Colon (tissue), 2 donors: ENCODE results near the gene IFNK.
"Not testable (repeated sequence)": the region's sequence is repeated elsewhere in the genome, so short reads cannot be mapped to it uniquely, and the experiment has no call there.

Experiments
- FAIRE-seq: peaks from 2 replicates; lab custom pipeline; 2012; peaks lifted over from hg19 to GRCh38; lab: Jason Lieb, UNC
- donor health status: control.
- donor health status: control.

Gene IFNK, protein sequence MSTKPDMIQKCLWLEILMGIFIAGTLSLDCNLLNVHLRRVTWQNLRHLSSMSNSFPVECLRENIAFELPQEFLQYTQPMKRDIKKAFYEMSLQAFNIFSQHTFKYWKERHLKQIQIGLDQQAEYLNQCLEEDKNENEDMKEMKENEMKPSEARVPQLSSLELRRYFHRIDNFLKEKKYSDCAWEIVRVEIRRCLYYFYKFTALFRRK

DNA sequence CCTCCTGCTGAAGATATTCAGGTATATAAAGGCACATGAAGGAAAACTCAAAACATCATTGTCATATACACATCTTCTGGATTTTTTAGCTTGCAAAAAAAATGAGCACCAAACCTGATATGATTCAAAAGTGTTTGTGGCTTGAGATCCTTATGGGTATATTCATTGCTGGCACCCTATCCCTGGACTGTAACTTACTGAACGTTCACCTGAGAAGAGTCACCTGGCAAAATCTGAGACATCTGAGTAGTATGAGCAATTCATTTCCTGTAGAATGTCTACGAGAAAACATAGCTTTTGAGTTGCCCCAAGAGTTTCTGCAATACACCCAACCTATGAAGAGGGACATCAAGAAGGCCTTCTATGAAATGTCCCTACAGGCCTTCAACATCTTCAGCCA, at the start of gene IFNK:
Gene IFNK, plus strand, starts transcription at position 55 of the 400 bp plus-strand sequence. Its CDS starts 47 bp downstream, at position 102.
- no peak for FAIRE-seq

DNA sequence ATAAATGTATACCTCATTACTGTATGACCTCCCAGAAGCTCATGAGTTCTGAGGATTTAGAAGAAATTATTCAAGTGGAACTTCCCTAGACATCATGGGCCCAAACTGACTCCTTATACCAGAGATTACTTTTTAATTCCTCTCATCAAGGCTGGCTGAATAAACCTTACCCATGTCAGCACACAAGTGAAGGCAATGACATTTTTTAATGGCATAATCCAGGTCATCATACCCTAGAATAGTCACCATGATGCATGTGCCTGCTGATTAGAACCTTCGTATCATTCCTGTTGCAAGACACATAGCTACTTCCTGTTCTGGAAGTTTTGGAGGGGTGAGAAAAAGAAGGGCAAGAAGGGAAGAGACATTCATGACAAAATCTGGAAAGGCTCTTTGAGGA, 49.8 kb upstream of the IFNK start:
- FAIRE-seq = no peak

DNA sequence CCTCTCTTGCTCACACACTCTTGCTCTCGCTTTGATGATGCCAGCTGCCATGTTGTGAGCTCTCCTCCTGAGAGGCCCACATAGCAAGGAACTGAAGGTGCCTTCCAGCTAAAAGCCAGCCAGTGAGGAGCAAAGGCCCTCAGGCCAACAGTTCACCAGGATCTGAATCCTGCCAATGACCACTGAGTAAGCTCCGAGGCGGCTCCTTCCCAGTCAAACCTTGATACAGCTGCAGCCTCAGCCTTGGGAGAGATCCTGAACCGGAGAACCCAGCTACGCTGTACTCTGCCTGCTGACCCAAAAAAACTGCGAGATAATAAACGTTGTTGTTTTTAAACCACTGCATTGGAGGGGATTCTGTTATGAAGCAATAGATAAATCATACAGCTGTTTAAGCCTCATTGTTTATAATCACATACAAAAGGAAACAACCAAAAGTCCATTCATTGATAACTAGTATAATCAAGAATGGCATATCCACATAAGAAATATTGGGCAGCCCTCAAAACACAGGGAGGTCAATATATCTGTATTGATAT, 49.0 kb upstream of the IFNK start:
- no peak for FAIRE-seq

DNA sequence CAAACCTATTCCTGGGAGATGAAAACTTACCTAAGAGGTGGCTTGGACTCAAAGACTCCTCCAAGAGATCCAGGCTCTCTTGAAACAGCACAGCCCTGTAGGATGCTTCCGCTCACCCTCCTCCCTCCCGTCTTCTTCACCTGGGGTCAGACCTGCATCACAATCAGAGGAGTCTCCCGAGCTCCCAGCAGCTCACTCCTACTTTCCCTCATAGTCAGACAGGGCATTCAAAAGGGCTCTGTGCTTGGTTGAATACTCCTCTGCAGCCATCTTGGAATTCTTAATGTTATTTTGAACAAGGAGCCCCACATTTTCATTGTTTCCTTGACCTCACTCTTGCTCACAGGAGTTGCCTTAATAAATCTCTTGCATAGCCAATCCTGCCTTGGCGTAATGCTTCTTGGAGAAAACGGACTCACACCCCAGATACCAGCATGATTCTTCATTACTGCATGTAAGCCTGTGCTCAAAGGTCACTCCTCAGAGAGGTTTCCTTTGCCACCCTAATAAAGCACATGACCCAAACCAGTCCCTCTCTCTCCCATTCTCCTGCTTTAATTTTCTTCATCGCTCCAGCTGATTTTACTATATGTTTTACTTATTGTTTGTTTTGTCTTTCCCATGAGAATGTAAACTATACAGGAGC, 47.1 kb upstream of the IFNK start:
- no peak for FAIRE-seq

DNA sequence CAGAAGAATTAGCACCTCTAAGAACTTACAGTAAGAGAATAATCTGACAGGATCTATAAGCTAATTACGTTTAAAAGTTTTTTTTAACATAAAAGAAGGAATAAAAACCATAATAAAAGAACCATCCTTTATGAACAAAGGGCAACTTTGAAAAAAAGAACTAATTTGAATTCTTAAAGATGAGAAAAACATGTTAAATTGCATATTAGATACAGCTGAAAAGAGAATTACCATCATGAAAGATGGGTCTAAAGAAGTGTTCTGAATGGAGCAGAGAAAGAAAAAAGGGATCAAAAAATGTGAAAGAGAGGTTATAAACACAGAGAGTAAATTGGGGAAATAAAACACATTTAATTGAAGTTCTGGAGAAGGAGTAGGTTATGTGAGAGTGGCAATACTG, 45.8 kb upstream of the IFNK start:
- no peak for FAIRE-seq

DNA sequence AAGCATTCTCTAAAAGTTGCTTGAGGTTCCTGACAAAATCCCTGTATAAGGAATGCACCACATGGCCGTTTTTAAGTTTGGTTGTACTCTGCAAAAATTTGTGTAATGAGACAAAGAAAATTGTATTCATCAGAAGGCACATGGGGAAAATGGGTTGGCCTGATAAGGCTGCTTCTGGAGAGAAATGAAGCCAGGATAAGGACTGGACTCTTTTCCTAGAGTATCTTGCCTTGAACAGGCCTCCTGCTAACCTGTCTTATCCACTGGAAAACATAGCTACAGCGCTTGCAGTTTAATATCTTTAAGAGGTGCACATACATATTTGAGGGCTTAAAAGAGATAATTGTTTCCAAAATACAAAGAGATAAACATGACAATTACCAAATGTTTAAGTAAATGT, 41.4 kb upstream of the IFNK start:
- no peak for FAIRE-seq

DNA sequence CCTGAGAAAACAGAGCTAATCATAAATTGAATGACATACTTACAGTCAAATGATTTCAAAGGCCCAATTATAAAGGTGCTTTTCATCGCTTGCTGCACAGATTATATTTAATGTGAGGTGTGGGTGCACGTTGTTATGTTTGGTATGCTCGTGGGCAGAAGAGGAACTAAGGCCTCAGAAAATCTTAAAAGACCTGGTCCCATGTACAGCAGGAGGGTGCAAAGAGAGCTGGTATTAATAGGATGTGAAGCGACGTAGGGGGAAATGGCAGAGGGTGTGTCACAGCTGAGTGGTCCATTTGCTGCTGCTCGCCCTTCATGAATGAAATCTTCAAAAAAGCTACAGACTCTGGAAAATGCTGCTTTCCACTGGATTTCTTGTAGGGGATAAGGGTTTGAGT, 40.5 kb upstream of the IFNK start:
- FAIRE-seq = no peak

DNA sequence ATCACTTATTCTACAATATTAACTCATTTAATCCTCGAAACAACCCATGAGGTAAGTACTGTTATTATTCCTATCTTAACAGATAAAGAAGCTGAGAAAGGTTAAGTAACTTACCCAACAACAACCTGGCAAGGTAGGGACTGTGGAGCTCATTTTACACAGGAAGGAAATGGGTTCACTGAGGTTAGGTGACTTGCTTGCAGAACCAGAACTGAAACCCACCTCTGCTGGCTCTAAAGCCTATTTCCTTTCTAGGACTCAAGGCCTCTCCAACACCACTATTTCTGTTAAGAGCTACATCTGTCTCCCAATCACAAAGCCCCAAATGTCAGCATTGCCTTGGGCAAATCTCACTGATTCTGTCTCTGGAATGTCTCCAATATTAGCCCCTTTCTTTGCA, 38.9 kb upstream of the IFNK start:
- FAIRE-seq = no peak

DNA sequence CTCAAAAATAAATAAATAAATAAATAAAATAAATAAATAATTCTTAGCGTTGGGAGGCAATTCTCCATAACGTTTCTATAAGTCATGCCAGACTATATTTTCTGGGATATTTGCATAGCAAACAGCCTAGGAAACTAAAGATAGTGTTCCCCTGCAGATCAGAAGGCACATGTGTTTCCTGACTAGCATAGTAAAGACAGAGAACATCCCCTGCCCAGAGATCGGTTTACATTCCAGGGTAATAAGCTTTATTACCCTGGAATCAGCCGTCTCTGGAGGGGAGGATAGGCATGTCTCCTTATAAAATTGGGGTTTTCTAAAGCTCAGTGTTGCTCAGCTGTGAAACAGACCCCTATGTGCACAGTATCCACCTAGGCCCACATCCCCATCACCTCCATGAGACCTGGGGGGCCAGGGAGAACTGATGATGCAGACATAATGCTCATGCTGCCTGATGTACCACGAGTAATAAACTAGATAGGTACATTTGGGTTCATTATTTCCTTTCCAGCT, 36.9 kb upstream of the IFNK start:
- no peak for FAIRE-seq

DNA sequence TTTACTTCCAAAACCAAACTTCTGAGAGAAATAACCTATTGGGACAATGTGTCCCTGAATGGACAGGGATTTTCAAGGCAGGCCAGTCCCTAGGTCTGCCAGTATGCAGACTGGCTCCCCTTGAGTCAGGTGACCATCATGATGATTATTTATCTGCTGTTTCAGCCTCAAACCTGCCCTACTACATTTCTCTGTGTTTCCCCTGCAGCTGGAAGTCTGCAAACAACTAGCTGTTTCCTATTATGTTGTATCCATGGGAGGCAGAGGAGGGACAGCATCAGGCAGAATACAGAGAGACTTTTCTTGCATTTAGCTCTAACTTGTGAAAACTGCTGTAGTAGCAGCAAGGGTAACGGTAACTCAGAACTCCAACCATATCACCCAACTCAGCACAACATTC, 36.2 kb upstream of the IFNK start:
- no peak for FAIRE-seq

DNA sequence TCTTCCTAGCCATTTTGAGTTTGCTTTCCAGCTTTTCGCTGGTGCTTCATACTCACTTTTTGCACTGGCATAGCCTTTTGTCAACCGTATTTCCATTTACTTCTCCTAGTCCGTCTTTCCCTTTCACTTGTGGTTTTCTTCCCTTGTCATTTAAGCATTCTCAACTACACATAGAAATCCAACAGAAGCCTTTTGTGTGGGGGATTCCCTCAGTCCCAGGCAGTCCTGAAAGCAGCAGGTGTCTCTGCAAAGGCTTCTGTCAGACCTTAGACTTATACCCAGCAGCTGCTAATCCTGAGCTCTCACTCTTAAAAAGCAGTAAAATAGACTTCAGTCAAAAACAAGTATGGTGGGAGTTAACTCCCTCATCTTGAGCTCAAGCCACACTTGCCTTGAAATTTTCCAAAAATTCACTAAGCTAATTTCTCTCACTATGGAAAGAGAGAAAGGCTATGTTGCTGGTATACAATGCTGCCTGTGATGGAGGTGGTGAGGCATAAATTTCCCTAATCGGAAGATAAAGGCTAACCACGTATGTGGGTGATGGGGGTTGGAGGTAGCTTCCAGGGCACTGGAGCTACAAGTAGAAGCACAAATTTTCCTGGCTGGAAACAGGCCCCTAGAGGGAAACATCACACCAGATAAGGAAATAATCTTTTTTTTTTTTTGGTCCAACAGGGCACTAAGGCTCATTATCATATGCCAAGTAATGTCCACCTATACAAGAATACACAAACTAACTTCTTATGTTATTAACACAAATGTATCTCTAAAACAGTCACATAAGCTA, 34.8 kb upstream of the IFNK start:
- FAIRE-seq = no peak

DNA sequence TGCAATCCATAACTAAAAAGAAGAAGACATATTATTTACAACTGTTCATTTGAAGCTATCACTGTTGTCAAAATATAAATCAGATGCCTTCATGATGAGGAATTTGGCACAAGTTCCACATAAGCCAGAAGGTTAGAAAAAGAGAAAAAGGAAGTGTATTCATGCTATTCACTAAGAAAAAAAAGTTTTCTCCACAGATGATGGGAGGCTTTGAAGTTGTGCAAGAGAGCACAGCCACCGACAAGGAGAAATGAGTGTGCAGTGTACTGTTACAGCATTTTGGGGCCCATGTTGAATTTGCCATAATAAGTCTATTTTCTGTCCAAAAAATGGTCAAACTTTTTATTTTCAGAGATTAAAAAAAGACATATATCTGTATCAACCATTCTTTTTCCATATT, 32.9 kb upstream of the IFNK start:
- no peak for FAIRE-seq

DNA sequence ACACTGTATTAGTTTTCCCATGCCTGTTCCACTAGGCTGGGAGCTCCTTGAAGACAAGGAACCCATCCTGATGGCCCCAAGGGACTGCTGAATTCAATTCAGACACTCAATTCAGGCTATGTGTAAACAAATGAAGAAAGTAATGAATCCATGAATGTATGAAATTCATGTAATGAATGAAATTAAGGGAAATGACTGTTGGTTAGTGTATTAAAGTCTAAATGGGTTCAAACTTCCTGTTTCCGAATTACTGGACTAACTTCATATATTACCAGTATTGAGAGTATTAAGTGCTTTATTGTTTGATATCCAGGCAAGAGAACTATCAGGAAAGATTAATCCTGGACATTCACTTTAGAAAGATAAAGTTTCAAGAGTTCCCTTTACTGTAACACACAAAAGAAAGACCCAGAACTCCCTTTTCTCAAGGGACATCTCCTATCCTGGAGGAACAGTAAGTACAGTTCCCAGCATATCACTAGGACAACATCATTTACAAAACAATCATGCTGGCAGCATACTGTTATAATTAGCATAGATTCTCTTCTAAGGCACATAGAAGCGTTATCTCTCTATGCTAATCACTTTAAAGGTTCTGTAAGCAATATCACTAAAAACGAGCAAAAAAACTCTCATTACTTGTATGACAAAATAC, 28.5 kb upstream of the IFNK start:
- FAIRE-seq = no peak

DNA sequence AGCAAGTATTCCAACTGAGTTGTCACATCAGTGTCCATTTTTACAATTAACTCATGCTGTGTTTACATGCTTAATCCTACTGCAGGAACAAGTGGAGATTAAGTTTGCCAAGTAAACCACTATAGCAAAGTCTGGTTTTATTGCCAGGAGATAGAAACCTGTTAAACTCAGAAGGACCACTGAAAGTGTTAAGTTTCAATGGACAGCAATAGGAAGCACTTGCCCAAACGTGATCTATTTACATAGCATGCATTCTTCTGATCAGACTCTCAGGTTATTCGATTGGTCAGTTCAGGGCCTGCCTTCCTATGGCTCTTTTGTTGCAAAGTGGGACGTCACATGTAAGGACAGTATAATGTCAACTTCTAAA, 28.0 kb upstream of the IFNK start:
- FAIRE-seq = no peak

DNA sequence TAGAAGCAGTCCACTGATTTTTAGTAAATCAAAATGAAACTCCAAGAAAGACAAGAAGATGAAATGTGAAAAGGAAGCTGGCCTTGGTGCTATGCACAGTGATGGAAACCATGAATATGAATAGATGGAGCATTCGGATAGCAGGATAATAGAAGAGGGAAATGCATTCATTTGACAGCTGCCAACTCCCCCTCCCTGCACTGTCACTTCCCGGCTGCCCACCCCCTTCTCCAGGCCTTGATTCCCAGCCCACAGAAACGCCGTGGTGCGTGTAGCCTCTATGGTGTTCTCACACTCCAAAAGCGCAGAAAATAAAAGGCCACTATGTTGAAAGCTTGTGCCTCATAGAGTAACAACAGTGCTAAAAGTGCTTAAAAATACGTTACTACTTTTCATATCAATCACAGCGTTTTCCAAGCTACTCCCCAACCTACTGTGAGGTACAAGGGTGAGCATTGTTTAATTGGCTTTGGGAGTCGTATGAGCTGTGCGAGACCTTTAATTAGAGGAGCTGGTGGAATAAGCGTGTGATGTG, 26.1 kb upstream of the IFNK start:
- FAIRE-seq = no peak

DNA sequence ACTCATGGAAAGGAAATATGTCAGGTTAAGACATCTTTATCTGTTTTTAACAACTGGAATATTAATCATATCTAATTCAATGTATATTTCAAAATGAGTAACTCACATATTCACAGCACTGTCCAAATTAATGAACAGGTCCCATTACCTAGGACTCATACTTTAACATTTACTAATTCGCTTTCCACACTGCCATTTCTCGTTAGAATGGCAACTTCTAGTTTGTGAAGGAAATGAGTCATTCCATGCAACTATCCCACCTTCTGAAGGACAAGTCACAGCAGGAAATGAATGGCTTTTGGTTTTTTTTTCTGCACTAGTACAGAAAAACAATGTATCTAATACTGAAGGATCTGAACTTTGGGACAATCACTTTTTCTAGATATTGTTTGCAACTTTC, 24.6 kb upstream of the IFNK start:
- FAIRE-seq = no peak

DNA sequence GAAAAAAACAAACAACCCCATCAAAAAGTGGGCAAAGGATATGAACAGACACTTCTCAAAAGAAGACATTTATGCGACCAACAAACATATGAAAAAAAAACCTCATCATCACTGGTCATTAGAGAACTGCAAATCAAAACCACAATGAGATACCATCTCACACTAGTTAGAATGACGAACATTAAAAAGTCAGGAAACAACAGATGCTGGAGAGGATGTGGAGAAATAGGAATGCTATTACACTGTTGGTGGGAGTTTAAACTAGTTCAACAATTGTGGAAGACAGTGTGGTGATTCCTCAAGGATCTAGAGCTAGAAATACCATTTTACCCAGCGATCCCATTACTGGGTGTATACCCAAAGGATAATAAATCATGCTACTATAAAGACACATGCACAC, 23.2 kb upstream of the IFNK start:
- FAIRE-seq = not testable (repeated sequence)

DNA sequence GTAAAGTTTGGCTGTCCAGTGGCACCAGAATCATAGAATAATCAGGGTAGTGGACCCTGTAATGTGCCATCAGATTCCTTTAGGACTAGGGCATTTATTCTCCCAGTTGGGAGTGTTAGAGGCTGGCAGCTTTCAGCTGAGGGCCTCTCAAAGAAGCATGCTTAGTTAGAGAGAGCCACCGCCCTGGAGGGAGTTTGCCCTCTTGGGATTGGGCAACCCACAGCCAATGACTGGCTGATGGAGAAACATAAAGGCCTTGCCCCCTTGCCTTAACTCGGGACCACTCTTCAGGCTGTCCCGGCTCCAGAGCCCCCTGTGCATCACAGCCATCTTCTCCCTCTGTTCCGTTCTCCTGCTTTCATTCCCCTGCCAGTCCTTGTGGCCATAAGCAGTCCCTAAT, 20.5 kb upstream of the IFNK start:
- no peak for FAIRE-seq

DNA sequence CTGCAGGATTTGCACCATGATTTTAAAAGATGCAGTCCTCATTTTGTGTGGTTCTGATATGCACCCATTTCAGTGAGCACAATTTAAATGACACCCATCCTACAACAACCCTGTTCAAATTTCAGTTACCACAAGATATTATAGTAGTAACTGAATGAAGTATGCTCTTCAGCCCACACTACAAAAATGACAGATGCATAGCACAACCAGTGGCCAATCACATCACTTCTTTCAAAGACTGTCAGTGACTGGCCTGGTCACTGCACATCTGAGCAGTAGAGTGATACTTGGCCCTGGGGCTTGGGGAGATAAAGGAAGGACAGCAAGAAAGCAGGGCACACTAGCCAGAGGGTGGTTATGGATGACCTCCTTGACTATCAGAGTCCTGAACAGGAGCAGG, 19.8 kb upstream of the IFNK start:
- no peak for FAIRE-seq

DNA sequence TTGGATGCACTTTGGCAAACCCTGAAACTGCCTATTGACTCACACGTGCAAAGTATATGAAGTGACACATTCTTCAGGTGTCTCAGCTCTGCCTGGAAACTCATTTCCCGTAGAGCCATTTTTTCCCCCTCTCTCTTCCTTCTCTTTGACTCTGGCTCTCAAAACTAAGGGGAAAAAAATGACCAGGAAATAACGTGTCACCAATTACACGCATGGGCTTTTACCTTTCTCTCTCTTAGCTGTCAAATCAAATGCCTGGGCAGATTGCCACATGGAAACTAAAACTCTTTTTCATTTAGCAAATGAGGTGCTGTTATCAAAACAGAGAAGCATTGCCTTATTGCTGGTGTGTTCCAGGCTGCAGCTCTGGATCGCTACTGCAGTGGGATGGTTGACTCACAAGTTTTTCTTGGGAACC, 18.3 kb upstream of the IFNK start:
- no peak for FAIRE-seq

DNA sequence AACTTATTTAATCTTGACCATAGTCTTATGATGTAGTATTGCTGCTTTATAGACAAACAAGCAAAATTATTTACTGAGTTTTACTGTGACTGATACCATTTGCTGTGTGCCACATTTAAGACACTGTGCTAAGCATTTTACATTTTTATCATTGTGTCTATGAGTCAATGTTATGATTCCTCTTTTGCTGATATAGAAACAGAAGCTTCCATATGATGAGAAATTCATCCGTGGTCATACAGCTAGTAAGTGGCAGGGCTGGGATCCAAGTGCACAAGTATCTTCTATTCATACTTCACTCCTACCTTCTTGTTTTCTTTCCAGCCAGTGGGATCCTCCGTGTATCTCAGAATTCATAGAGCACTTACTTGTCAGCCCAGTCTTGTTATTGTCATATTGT, 17.1 kb upstream of the IFNK start:
- no peak for FAIRE-seq

DNA sequence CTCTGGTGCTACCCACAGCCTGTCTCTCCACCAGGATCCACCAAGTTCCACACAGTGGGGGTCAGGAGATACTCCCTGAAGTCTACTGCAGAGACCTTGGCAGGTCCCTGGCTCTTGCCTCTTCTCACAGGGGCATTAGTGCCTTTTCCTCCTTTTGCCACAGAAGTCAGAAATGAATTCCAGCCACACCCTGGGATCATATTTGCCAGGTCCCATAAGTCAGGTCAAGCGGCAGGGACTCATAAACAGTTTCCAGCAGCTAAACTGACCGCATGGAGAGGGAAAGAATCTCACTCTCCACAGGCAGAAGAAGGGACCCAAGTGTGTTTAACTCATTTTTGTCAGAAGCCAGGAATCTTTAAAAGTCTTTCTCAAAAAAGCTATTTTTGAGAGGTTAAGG, 13.3 kb upstream of the IFNK start:
- no peak for FAIRE-seq
